Erythroblast (primary cell): ENCODE results near the gene LRRC4B.
"Not testable (repeated sequence)": the region's sequence is repeated elsewhere in the genome, so short reads cannot be mapped to it uniquely, and the experiment has no call there.

ENCODE experiments used
- DNase-seq, 2 experiments: peaks; one replicate each; lab custom pipeline; 2025; lab: John Stamatoyannopoulos, UW
- GATA1 ChIP-seq: IDR thresholded peaks from 2 replicates; pipeline ENCODE4 v1.6.1; 2011; ENCODE audit warnings: low read depth, mild to moderate bottlenecking, control low read depth, low read length, moderate library complexity
- POLR2A ChIP-seq: IDR thresholded peaks from 2 replicates; pipeline ENCODE4 v1.6.1; 2011; ENCODE audit warnings: mild to moderate bottlenecking, low read length

LRRC4B gene

DNA sequence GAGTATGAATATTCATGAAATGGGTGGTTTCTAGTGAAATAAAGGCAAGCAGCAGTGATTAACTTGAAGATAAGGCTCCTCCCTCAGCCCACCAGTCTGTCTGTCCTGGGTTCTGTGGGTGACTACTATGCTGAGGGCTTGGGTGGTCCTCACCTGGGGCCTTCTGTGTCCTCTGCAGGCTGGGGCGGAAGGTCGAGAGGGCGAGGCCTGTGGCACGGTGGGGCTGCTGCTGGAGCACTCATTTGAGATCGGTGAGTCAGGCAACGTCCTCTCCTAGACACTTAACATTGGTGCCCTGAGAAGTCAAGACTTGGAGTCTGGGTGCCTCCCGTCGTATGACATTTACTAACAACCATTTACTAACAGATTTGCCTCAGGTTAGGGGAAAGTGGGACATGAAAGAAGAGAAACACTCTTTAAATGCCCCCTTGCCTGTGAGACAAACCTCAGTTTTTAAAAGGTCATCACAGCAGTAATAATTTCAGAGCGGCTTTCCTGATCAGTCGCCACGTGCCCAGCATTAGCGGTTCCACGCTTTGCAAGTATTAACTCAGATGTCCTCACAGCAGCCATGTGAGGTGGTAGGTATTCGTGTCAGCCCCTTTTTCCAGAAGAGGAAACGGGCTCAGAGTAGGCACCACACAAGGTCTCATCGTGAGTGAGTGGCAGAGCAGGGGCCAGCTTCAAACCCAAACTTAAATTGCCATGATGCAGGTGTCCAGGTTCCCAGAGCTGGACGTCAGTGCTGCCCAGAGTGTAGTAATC is 90.3 kb downstream of the LRRC4B start:
- TF ChIP-seq GATA1 (no peak), POLR2A (no peak)
- DNase-seq, result no peak

GRCh38 chr19:50476907-50477238 is 91.4 kb downstream of the LRRC4B start:
- DNase-seq, result no peak
- no peak for TF ChIP-seq POLR2A
- no peak for TF ChIP-seq GATA1

GRCh38 chr19:50476224-50476906 is 91.9 kb downstream of the LRRC4B start, which contains the start of the genes EMC10 and GARIN5A:
TSS of gene EMC10 (plus strand) at chr19:50476507. CDS start at chr19:50476545, 38 bp downstream.
TSS of gene GARIN5A (minus strand) at chr19:50476848. CDS start at chr19:50476388, 460 bp downstream.
- TF ChIP-seq GATA1 (no peak), POLR2A (peak; percentile 82)
- DNase-seq, result peak; percentile 91 to 95

GRCh38 chr19:50475736-50476223 is 92.5 kb downstream of the LRRC4B start:
- no peak for DNase-seq
- no peak for TF ChIP-seq GATA1
- no peak for TF ChIP-seq POLR2A

GRCh38 chr19:50475101-50475568 is 93.1 kb downstream of the LRRC4B start:
- no peak for DNase-seq
- TF ChIP-seq POLR2A (no peak), GATA1 (no peak)

GRCh38 chr19:50473336-50473735 is 94.9 kb downstream of the LRRC4B start:
- DNase-seq, result not testable (repeated sequence)

DNA sequence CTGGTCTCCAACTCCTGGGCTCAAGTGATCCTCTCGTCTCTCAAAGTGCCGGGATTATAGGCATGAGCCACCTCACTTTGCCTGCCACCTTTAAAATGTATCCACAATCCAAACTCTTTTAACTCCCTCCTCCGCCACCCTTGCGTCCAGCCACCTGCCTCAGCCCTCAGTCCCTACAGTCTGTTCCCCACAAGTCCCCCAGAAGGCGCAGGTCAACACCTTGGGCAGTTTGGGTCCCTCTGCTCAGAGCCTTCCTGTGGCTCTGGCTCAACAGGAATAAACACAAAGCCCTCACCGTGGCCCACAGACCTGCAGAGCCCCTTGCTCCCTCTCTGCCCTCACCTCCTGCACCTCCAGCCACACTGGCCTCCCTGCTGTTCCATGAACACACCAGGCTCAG is 99.4 kb downstream of the LRRC4B start:
- no peak for DNase-seq
- TF ChIP-seq POLR2A (no peak), GATA1 (no peak)

DNA sequence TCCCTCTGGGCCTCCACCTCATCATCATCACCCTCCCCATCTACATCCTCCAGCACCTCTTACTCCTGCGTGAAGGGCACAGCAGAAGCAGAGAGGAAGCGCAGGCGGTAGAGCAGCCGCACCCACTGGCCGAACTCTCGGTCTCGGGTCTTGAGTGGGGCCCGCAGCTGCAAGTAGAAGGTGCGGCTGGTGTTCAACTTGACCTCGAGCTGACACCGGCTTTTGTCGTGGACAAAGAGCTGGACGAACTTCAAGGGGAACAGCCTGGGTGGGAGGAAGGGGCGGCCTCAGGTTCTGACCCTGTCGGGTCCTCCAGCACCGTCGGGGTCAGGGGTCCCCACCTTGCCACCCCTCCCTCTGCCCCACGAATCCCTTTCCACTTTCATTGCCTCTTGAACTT is 100.7 kb downstream of the LRRC4B start:
- no peak for DNase-seq
- TF ChIP-seq GATA1 (no peak), POLR2A (no peak)
